IMR-90 (cell line): ENCODE results near the gene MAPK8IP3. TPM values are rescaled to one million over a fixed set of nuclear protein-coding genes. Genes with fewer than 3 reads are reported as not detected.

Source experiments
- ATAC-seq: fragments of 200-7000 bp; cut with Tn5 transposase; 2 replicates; pipeline ENCODE4 v1.9.1; 2020; ENCODE audit warnings: low read depth, mild to moderate bottlenecking, moderate library complexity
- BruUV-seq: library from RNA; stranded (reverse); fragments of 400-500 nt; replicated peaks from 2 replicates; lab custom pipeline; 2021; lab: Mats Ljungman, UMichigan
- CTCF ChIA-PET: fragments of 300-600 bp; formaldehyde crosslinking; extraction: SDS; loops from one replicate; lab custom pipeline; 2021; ENCODE audit warnings: antibody characterized with exemption; lab: Yijun Ruan, JAX
- POLR2A ChIA-PET: fragments of 300-600 bp; sonication (Branson Sonifier 250); formaldehyde crosslinking; loops from one replicate; lab custom pipeline; 2022; ENCODE audit warnings: antibody characterized with exemption; ENCODE audit not compliant: unreplicated experiment; lab: Charles Lee
- DNase-seq: peaks from one replicate; pipeline ENCODE4 v3.0.0; 2013
- H2AFZ ChIP-seq: replicated peaks from 2 replicates; pipeline ENCODE3; 2013; ENCODE audit warnings: low read length, mild to moderate bottlenecking; ENCODE audit not compliant: poor library complexity
- H2AK5ac ChIP-seq: 2 replicates; pipeline ENCODE4 v1.6.1; 2013; ENCODE audit warnings: low read depth, low read length, inconsistent platforms
- H2AK9ac ChIP-seq: replicated peaks from 2 replicates; pipeline ENCODE3; 2013; ENCODE audit warnings: mild to moderate bottlenecking, low read depth, low read length, moderate library complexity; ENCODE audit not compliant: poor library complexity
- H2BK120ac ChIP-seq: 2 replicates; pipeline ENCODE4 v1.6.1; 2013; ENCODE audit warnings: low read depth, low read length, inconsistent platforms
- H2BK15ac ChIP-seq: 3 replicates; pipeline ENCODE4 v1.6.1; 2013; ENCODE audit warnings: low read depth, low read length, inconsistent platforms
- H2BK20ac ChIP-seq: 2 replicates; pipeline ENCODE4 v1.6.1; 2013; ENCODE audit warnings: low read depth, mild to moderate bottlenecking, inconsistent platforms, low read length, moderate library complexity
- H2BK5ac ChIP-seq: 2 replicates; pipeline ENCODE4 v1.6.1; 2013; ENCODE audit warnings: mild to moderate bottlenecking, low read depth, low read length, inconsistent platforms; ENCODE audit not compliant: poor library complexity, severe bottlenecking
- H3K14ac ChIP-seq: replicated peaks from 2 replicates; pipeline ENCODE4 v1.6.1; 2013; ENCODE audit warnings: low read depth, low read length, inconsistent platforms
- H3K18ac ChIP-seq: 2 replicates; pipeline ENCODE4 v1.6.1; 2013; ENCODE audit warnings: low read depth, low read length, control low read depth
- H3K23ac ChIP-seq: 2 replicates; pipeline ENCODE4 v1.6.1; 2013; ENCODE audit warnings: low read depth, low read length, inconsistent platforms
- H3K27ac ChIP-seq: 2 replicates; pipeline ENCODE4 v1.5.1; 2013; ENCODE audit warnings: mild to moderate bottlenecking, control low read depth, low read length; ENCODE audit not compliant: insufficient read depth
- H3K27me3 ChIP-seq: 2 replicates; pipeline ENCODE4 v1.6.1; 2013; ENCODE audit warnings: low read length; ENCODE audit not compliant: control insufficient read depth, insufficient read depth
- H3K36me3 ChIP-seq: 2 replicates; pipeline ENCODE4 v1.6.1; 2013; ENCODE audit warnings: low read length, mixed read lengths; ENCODE audit not compliant: control insufficient read depth, insufficient read depth
- H3K4ac ChIP-seq: 2 replicates; pipeline ENCODE4 v1.6.1; 2013; ENCODE audit warnings: low read depth, low read length, inconsistent platforms
- H3K4me1 ChIP-seq: 2 replicates; pipeline ENCODE4 v1.6.1; 2013; ENCODE audit warnings: low read length, mixed read lengths; ENCODE audit not compliant: control insufficient read depth, insufficient read depth
- H3K4me2 ChIP-seq: 2 replicates; pipeline ENCODE4 v1.6.1; 2013; ENCODE audit warnings: low read depth, mild to moderate bottlenecking, control low read depth, low read length, moderate library complexity
- H3K4me3 ChIP-seq: 2 replicates; pipeline ENCODE4 v1.5.1; 2013; ENCODE audit warnings: low read depth, mild to moderate bottlenecking, control low read depth, low read length, moderate library complexity; ENCODE audit not compliant: insufficient read depth
- H3K56ac ChIP-seq: 2 replicates; pipeline ENCODE4 v1.6.1; 2013; ENCODE audit warnings: low read length, inconsistent platforms; ENCODE audit not compliant: insufficient read depth; ENCODE audit errors: extremely low read depth
- H3K79me1 ChIP-seq, 2 experiments: 2 replicates each; pipeline ENCODE4 v1.6.1; 2013; ENCODE audit warnings: low read length in 2 of 2, inconsistent platforms in 1 of 2, low read depth in 1 of 2
- H3K9ac ChIP-seq: 2 replicates; pipeline ENCODE4 v1.6.1; 2013; ENCODE audit warnings: low read depth, low read length, control low read depth
- H3K9me1 ChIP-seq: 2 replicates; pipeline ENCODE4 v1.6.1; 2013; ENCODE audit warnings: low read length, inconsistent platforms; ENCODE audit not compliant: insufficient read depth
- H3K9me3 ChIP-seq: 2 replicates; pipeline ENCODE4 v1.6.1; 2013; ENCODE audit warnings: low read length; ENCODE audit not compliant: control insufficient read depth, insufficient read depth
- H4K20me1 ChIP-seq: 2 replicates; pipeline ENCODE4 v1.6.1; 2013; ENCODE audit warnings: low read length, inconsistent platforms; ENCODE audit not compliant: insufficient read depth
- H4K5ac ChIP-seq: 2 replicates; pipeline ENCODE4 v1.6.1; 2013; ENCODE audit warnings: mild to moderate bottlenecking, low read depth, low read length, control low read depth
- H4K8ac ChIP-seq, 2 experiments: 2 replicates each; pipeline ENCODE4 v1.6.1; 2013; ENCODE audit warnings: low read depth in 2 of 2, low read length in 2 of 2, control low read depth in 1 of 2, inconsistent platforms in 1 of 2
- H4K91ac ChIP-seq: 2 replicates; pipeline ENCODE4 v1.6.1; 2013; ENCODE audit warnings: low read depth, low read length, inconsistent platforms; ENCODE audit not compliant: insufficient read depth
- CHD1 ChIP-seq: IDR thresholded peaks from 2 replicates; pipeline ENCODE4 v1.6.1; 2012; ENCODE audit warnings: low read depth, low read length, improper control_type of control experiment
- FOS ChIP-seq: fragments of 150-350 bp; IDR thresholded peaks from 2 replicates; pipeline ENCODE4 v1.6.1; 2016; ENCODE audit warnings: low read depth, low read length
- MAFK ChIP-seq: IDR thresholded peaks from 2 replicates; pipeline ENCODE4 v1.6.1; 2012; ENCODE audit warnings: low read depth, low read length, improper control_type of control experiment
- POLR2A ChIP-seq: IDR thresholded peaks from 2 replicates; pipeline ENCODE4 v1.6.1; 2012; ENCODE audit warnings: mild to moderate bottlenecking, low read depth, low read length
- RCOR1 ChIP-seq: IDR thresholded peaks from 2 replicates; pipeline ENCODE4 v1.6.1; 2012; ENCODE audit warnings: mild to moderate bottlenecking, low read length, improper control_type of control experiment; ENCODE audit not compliant: insufficient replicate concordance
- SMC3 ChIP-seq: fragments of 150-350 bp; IDR thresholded peaks from 2 replicates; pipeline ENCODE4 v1.6.1; 2016; ENCODE audit warnings: low read depth, mild to moderate bottlenecking, antibody characterized with exemption, low read length, moderate library complexity
- WGBS, 2 experiments: methylation state at CpG; one replicate each; pipeline versions ENCODE4 v1.1.5 to v1.1.7; 2013; ENCODE audit warnings: missing lambda C conversion rate in 2 of 2; ENCODE audit not compliant: insufficient read length in 1 of 2; ENCODE audit errors: extremely low coverage in 2 of 2; 5-methylcytosine and 5-hydroxymethylcytosine counted together
- dilution Hi-C: fragments of 300-500 bp; cut with HindIII; formaldehyde crosslinking; loops from one replicate; pipeline ENCODE4 v1.14.3; 2018; ENCODE audit warnings: low sequenced_read_pairs; ENCODE audit not compliant: unreplicated experiment
- in situ Hi-C: fragments of 300-500 bp; cut with MboI; formaldehyde crosslinking; loops from 3 replicates; pipeline ENCODE4 v1.14.3; 2019; ENCODE audit warnings: low sequenced_read_pairs, inconsistent platforms, mixed read lengths
- intact Hi-C: fragments of 100-400 bp; cut with micrococcal nuclease; formaldehyde crosslinking; loops from 2 replicates; pipeline ENCODE4 v1.10.0; 2022
- polyA plus RNA-seq, 3 experiments: library from polyadenylated mRNA; depleted of rRNA; stranded (reverse); fragments of >200 nt; gene quantifications; 2 replicates each; pipeline ENCODE4 v1.2.3, GENCODE V29; 2012; ENCODE audit warnings: low replicate concordance in 1 of 3
- total RNA-seq: library from RNA; depleted of rRNA; stranded (reverse); fragments of >200 nt; gene quantifications from 2 replicates; pipeline ENCODE4 v1.2.3, GENCODE V29; 2012
- TF ChIP-seq, protein P1 (sequence below): fragments of 150-350 bp; IDR thresholded peaks from 2 replicates; pipeline ENCODE4 v1.6.1; 2016; ENCODE audit warnings: low read depth, mild to moderate bottlenecking, low read length, moderate library complexity, borderline replicate concordance
- TF ChIP-seq, protein P2 (sequence below): fragments of 150-350 bp; IDR thresholded peaks from 2 replicates; pipeline ENCODE4 v1.6.1; 2017; ENCODE audit warnings: mild to moderate bottlenecking, antibody characterized with exemption, low read length, low read depth

MAPK8IP3 gene
- total and polyA plus RNA-seq, 2 of the 4 experiments (the other 2 are of a cell fraction) = 17.0 to 69.1 TPM

DNA sequence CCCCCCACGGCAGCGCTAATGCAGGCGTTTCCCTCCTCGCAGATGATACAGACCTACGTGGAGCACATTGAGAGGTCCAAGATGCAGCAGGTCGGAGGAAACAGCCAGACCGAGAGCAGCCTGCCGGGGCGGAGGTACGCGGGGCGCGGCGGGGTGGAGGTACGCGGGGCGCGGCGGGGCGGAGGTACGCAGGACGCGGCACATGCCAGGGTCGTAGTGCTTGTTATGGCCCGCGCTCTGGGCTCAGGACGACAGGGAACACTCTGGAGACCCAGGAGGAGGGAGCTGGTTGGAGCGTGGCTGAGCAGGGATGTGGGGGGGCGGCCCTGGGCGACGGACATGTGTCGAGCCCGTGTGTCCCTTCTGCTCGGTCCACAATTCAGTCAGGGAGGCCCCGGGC is 23.4 kb downstream of the MAPK8IP3 start:
- Histone ChIP-seq H2AK5ac (no peak overlapping the region), H4K20me1 (peaks cover 24% of the 10 kb centered on the region), H4K5ac (no peak overlapping the region), H2BK15ac (no peak overlapping the region), H2BK20ac (no peak overlapping the region), H3K9me1 (peaks cover 4% of the 10 kb centered on the region; the same call in 1 of the 2 replicates), H2AFZ (no peak overlapping the region), H3K27ac (no peak overlapping the region), H3K27me3 (no peaks in the 10 kb centered on the region), H3K4ac (no peak overlapping the region), H3K4me3 (no peak overlapping the region), H3K23ac (no peak overlapping the region), H3K4me2 (no peak overlapping the region), H2BK5ac (no peak overlapping the region), H3K18ac (no peak overlapping the region), H3K9me3 (no peaks in the 10 kb centered on the region), H3K56ac (no peak overlapping the region), H3K14ac (no peak overlapping the region), H4K91ac (no peak overlapping the region), H2AK9ac (no peak overlapping the region), H3K4me1 (no peaks in the 10 kb centered on the region), H3K9ac (no peak overlapping the region), H3K36me3 (peaks cover 67% of the 10 kb centered on the region), H2BK120ac (no peak overlapping the region), H3K79me1 (peaks cover 12 to 47% of the 10 kb centered on the region in 2 experiments; a peak in 3 of 4 replicates), H4K8ac (no peak overlapping the region)
- DNase-seq = no peak
- intact Hi-C loops (no loop called here), dilution Hi-C loops (no loop called here), in situ Hi-C loops (no loop called here)
- no TSS peak for BruUV-seq
- ChIA-PET CTCF (no interaction called here), POLR2A (no interaction called here)
- 96% methylated on average over 24 of the region's 35 CpGs; no CpG with 5 or more reads in 1 of the 2 experiments for WGBS, 2 experiments
- TF ChIP-seq, protein P1, sequence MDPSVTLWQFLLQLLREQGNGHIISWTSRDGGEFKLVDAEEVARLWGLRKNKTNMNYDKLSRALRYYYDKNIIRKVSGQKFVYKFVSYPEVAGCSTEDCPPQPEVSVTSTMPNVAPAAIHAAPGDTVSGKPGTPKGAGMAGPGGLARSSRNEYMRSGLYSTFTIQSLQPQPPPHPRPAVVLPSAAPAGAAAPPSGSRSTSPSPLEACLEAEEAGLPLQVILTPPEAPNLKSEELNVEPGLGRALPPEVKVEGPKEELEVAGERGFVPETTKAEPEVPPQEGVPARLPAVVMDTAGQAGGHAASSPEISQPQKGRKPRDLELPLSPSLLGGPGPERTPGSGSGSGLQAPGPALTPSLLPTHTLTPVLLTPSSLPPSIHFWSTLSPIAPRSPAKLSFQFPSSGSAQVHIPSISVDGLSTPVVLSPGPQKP = no peak
- TF ChIP-seq, protein P2, sequence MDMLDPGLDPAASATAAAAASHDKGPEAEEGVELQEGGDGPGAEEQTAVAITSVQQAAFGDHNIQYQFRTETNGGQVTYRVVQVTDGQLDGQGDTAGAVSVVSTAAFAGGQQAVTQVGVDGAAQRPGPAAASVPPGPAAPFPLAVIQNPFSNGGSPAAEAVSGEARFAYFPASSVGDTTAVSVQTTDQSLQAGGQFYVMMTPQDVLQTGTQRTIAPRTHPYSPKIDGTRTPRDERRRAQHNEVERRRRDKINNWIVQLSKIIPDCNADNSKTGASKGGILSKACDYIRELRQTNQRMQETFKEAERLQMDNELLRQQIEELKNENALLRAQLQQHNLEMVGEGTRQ = no peak
- TF ChIP-seq RCOR1 = no peak
- no peak for TF ChIP-seq CHD1
- no peak for TF ChIP-seq SMC3
- no peak for TF ChIP-seq FOS
- no peak for TF ChIP-seq POLR2A
- TF ChIP-seq MAFK = no peak
- ATAC-seq = no peak
